B cell (primary cell): ENCODE measurements around the gene SH3GLB2. TPM values are rescaled to one million over a fixed set of nuclear protein-coding genes. Genes with fewer than 3 reads are reported as not detected.

ENCODE experiments used
- ATAC-seq: fragments of 200-7000 bp; cut with Tn5 transposase; one replicate; pipeline ENCODE4 v1.10.0; 2021; ENCODE audit warnings: low read depth, mild to moderate bottlenecking, moderate number of reproducible peaks, moderate library complexity
- CTCF ChIA-PET: fragments of 350-600 bp; sonication (Branson Sonifier 250); formaldehyde crosslinking; loops from one replicate; lab custom pipeline; 2021; ENCODE audit warnings: antibody characterized with exemption, inconsistent platforms; lab: Charles Lee
- POLR2A ChIA-PET: fragments of 350-600 bp; sonication (Branson Sonifier 250); formaldehyde crosslinking; loops from one replicate; lab custom pipeline; 2021; ENCODE audit warnings: antibody characterized with exemption; lab: Charles Lee
- DNase-seq: peaks from one replicate; pipeline ENCODE4 v3.0.0; 2013
- H2AFZ ChIP-seq: 2 replicates; pipeline ENCODE4 v1.6.1; 2012; ENCODE audit warnings: mild to moderate bottlenecking, low read depth, low read length; ENCODE audit not compliant: insufficient read depth, poor library complexity, severe bottlenecking
- H3K27ac ChIP-seq, 2 donors: 1 replicate in 1 of 2; 2 replicates in 1 of 2; pipeline ENCODE4 v1.5.1; 2012 to 2013; ENCODE audit warnings: low read length in 2 of 2, mild to moderate bottlenecking in 2 of 2, moderate library complexity in 1 of 2
- H3K27me3 ChIP-seq, 4 experiments: fragments of 200-600 bp in 1 of 4; sonication (generic) in 1 of 4; replicated peaks in 1 of 4; 1 replicate in 2 of 4; 2 replicates in 2 of 4; pipeline versions ENCODE4 v1.6.1 to v1.7.0; 2013 to 2016; ENCODE audit warnings: low read length in 3 of 4, mild to moderate bottlenecking in 2 of 4, mixed read lengths in 1 of 4, moderate library complexity in 1 of 4; ENCODE audit not compliant: insufficient read depth in 4 of 4, control insufficient read depth in 3 of 4; ENCODE audit errors: control extremely low read depth in 1 of 4
- H3K36me3 ChIP-seq, 2 experiments: replicated peaks in 1 of 2; 1 replicate in 1 of 2; 2 replicates in 1 of 2; pipeline versions ENCODE4 v1.6.1 to v1.7.1; 2013; ENCODE audit warnings: low read length in 1 of 2; ENCODE audit not compliant: insufficient read depth in 2 of 2, control insufficient read depth in 1 of 2; ENCODE audit errors: control extremely low read depth in 1 of 2, extremely low read depth in 1 of 2
- H3K4me1 ChIP-seq, 2 donors: fragments of 200-600 bp in 1 of 2; sonication (generic) in 1 of 2; 1 replicate in 1 of 2; 2 replicates in 1 of 2; pipeline versions ENCODE4 v1.5.1 to v1.6.1; 2013 to 2017; ENCODE audit warnings: low read length in 2 of 2; ENCODE audit not compliant: control insufficient read depth in 2 of 2, insufficient read depth in 2 of 2
- H3K4me2 ChIP-seq: replicated peaks from 2 replicates; pipeline ENCODE3; 2012; ENCODE audit warnings: mild to moderate bottlenecking, low read depth, low read length; ENCODE audit not compliant: poor library complexity, severe bottlenecking
- H3K4me3 ChIP-seq, 5 experiments: fragments of 200-600 bp in 1 of 5; sonication (generic) in 1 of 5; 1 replicate in 3 of 5; 2 replicates in 2 of 5; pipeline versions ENCODE4 v1.5.1 to v1.7.0; 2011 to 2016; ENCODE audit warnings: low read length in 4 of 5, mild to moderate bottlenecking in 4 of 5, low read depth in 2 of 5, control low read depth in 1 of 5, moderate library complexity in 1 of 5; ENCODE audit not compliant: insufficient read depth in 1 of 5; ENCODE audit errors: control extremely low read depth in 1 of 5, extremely low read depth in 1 of 5
- H3K79me2 ChIP-seq: fragments of 200-600 bp; sonication (generic); one replicate; pipeline ENCODE4 v1.6.0; 2016; ENCODE audit warnings: low read length; ENCODE audit not compliant: control insufficient read depth, insufficient read depth
- H3K9ac ChIP-seq: fragments of 200-600 bp; sonication (generic); 2 replicates; pipeline ENCODE4 v1.6.1; 2017; ENCODE audit warnings: mild to moderate bottlenecking, low read length, moderate library complexity
- H3K9me3 ChIP-seq, 3 donors: one replicate each; pipeline versions ENCODE4 v1.6.1 to v1.7.1; 2013; ENCODE audit warnings: low read length in 2 of 3; ENCODE audit not compliant: control insufficient read depth in 2 of 3, insufficient read depth in 1 of 3; ENCODE audit errors: control extremely low read depth in 1 of 3
- H4K20me1 ChIP-seq: 2 replicates; pipeline ENCODE4 v1.6.0; 2012; ENCODE audit warnings: mild to moderate bottlenecking, low read length; ENCODE audit not compliant: insufficient read depth, control insufficient read depth, poor library complexity, severe bottlenecking
- H3K27ac Mint-ChIP-seq: one replicate; pipeline ENCODE4 v1.8.0; 2021; ENCODE audit warnings: mixed read lengths
- H3K27me3 Mint-ChIP-seq: one replicate; pipeline ENCODE4 v1.8.0; 2021; ENCODE audit warnings: mixed read lengths
- H3K4me1 Mint-ChIP-seq: one replicate; pipeline ENCODE4 v1.8.0; 2021; ENCODE audit warnings: mixed read lengths
- H3K4me3 Mint-ChIP-seq: one replicate; pipeline ENCODE4 v1.8.0; 2021; ENCODE audit warnings: mixed read lengths
- H3K9me3 Mint-ChIP-seq: one replicate; pipeline ENCODE4 v1.8.0; 2022; ENCODE audit warnings: mixed read lengths; ENCODE audit not compliant: insufficient read depth
- CTCF ChIP-seq: fragments of 200-600 bp; IDR thresholded peaks from one replicate; pipeline ENCODE4 v1.8.0; 2022; ENCODE audit warnings: antibody characterized with exemption, mild to moderate bottlenecking
- EZH2 ChIP-seq: IDR thresholded peaks from 2 replicates; pipeline ENCODE4 v1.6.1; 2012; ENCODE audit warnings: borderline replicate concordance, low read depth, mild to moderate bottlenecking, moderate library complexity, low read length; ENCODE audit not compliant: insufficient read depth, poor library complexity, severe bottlenecking
- WGBS: methylation state at CpG from one replicate; pipeline ENCODE4 v1.1.5; 2013; ENCODE audit warnings: missing lambda C conversion rate; ENCODE audit not compliant: insufficient coverage; 5-methylcytosine and 5-hydroxymethylcytosine counted together
- intact Hi-C: fragments of 100-400 bp; cut with micrococcal nuclease; formaldehyde crosslinking; loops from one replicate; pipeline ENCODE4 v1.10.0; 2022
- polyA plus RNA-seq: library from polyadenylated mRNA; depleted of rRNA; stranded (reverse); fragments of >200 nt; gene quantifications from 2 replicates; pipeline ENCODE4 v1.2.3, GENCODE V29; 2012
- total RNA-seq, 2 donors: library from RNA; stranded (reverse); fragments of 120-200 nt in 1 of 2; gene quantifications; 1 replicate in 1 of 2; 2 replicates in 1 of 2; pipeline versions ENCODE4 v1.2.3 to v1.2.4, GENCODE V29; 2013 to 2022

Gene SH3GLB2
- total and polyA plus RNA-seq, 2 donors (not counting 1 experiment from before 2014, with no cell fraction given) = 110 to 176 TPM

GRCh38 chr9:129008986-129009583, 19.0 kb downstream of the SH3GLB2 start:
- 94% methylated on average over 9 of the region's 13 CpGs for WGBS
- Mint-ChIP-seq H3K4me3 (no peak overlapping the region), H3K4me1 (no peaks in the 10 kb centered on the region), H3K27ac (no peak overlapping the region), H3K27me3 (no peaks in the 10 kb centered on the region), H3K9me3 (no peaks in the 10 kb centered on the region)
- CTCF ChIA-PET = interaction anchor here (0.6 to 1.2 kb wide), 2 partner anchors 56 to 145 kb away, joined by 3 to 4 read pairs; no protein-coding TSS in a partner anchor
- intact Hi-C loops = no loop called here
- POLR2A ChIA-PET = no interaction called here
- Histone ChIP-seq H3K4me2 (no peak overlapping the region), H3K36me3 (peaks cover 0 to 70% of the 10 kb centered on the region in 2 experiments), H3K79me2 (peaks cover 5% of the 10 kb centered on the region), H3K4me3 (no peak overlapping the region), H2AFZ (no peak overlapping the region), H3K4me1 (no peaks in the 10 kb centered on the region), H3K27me3 (no peaks in the 10 kb centered on the region), H3K9me3 (no peaks in the 10 kb centered on the region), H3K27ac (no peak overlapping the region), H3K9ac (no peak overlapping the region), H4K20me1 (no peaks in the 10 kb centered on the region)
- no peak for TF ChIP-seq EZH2
- no peak for TF ChIP-seq CTCF
- no peak for ATAC-seq
- DNase-seq = no peak

GRCh38 chr9:129008469-129008965, 19.6 kb downstream of the SH3GLB2 start:
- Mint-ChIP-seq H3K9me3 (no peaks in the 10 kb centered on the region), H3K27ac (no peak overlapping the region), H3K4me1 (no peaks in the 10 kb centered on the region), H3K27me3 (no peaks in the 10 kb centered on the region), H3K4me3 (no peak overlapping the region)
- Histone ChIP-seq H3K79me2 (no peaks in the 10 kb centered on the region), H3K9ac (no peak overlapping the region), H3K4me3 (no peak overlapping the region), H3K27me3 (no peaks in the 10 kb centered on the region), H4K20me1 (no peaks in the 10 kb centered on the region), H3K4me2 (no peak overlapping the region), H3K27ac (no peak overlapping the region), H3K36me3 (peaks cover 0 to 65% of the 10 kb centered on the region in 2 experiments), H2AFZ (no peak overlapping the region), H3K9me3 (no peaks in the 10 kb centered on the region), H3K4me1 (no peaks in the 10 kb centered on the region)
- TF ChIP-seq CTCF (no peak), EZH2 (no peak)
- POLR2A ChIA-PET = no interaction called here
- 100% methylated on average over 6 of the region's 6 CpGs for WGBS
- ATAC-seq (no peak), DNase-seq (peak; percentile 8)
- intact Hi-C loops = no loop called here
- CTCF ChIA-PET = interaction anchor here (0.6 to 1.6 kb wide), 4 partner anchors 56 to 190 kb away, joined by 3 to 4 read pairs (median 3); partner anchors contain the start of gene ENDOG
